GM18502 (cell line): Measurements from ENCODE around the gene DYNAP.

ENCODE experiments used
- ATAC-seq: cut with Tn5 transposase; IDR thresholded peaks from one replicate; pipeline ENCODE4 v1.9.1; 2021; ENCODE audit warnings: mild to moderate bottlenecking; ENCODE audit not compliant: unreplicated experiment, poor library complexity

Gene DYNAP

GRCh38 chr18:54590945-54591344, at the start of gene DYNAP:
Gene DYNAP (plus strand): TSS chr18:54591245. CDS start chr18:54591283, 38 bp downstream.
- no peak for ATAC-seq

GRCh38 chr18:54551590-54551989, 39.5 kb upstream of the DYNAP start:
- ATAC-seq, result no peak

GRCh38 chr18:54555286-54555685, 35.8 kb upstream of the DYNAP start:
- ATAC-seq, result no peak

GRCh38 chr18:54555996-54556395, 35.0 kb upstream of the DYNAP start:
- ATAC-seq, result no peak

GRCh38 chr18:54557958-54558357, 33.1 kb upstream of the DYNAP start:
- ATAC-seq, result no peak

- no peak for ATAC-seq
These were observed 32.1 kb upstream of the DYNAP start for GRCh38 chr18:54558609-54559585.

- ATAC-seq, result no peak
These were observed 29.3 kb upstream of the DYNAP start for GRCh38 chr18:54561706-54562267.

- ATAC-seq, result no peak
These were observed 10.8 kb upstream of the DYNAP start for GRCh38 chr18:54580202-54580729.

GRCh38 chr18:54584065-54584464, 7.0 kb upstream of the DYNAP start:
- ATAC-seq, result no peak

GRCh38 chr18:54585743-54586142, 5.3 kb upstream of the DYNAP start:
- ATAC-seq, result no peak

GRCh38 chr18:54604211-54604610, 13.2 kb downstream of the DYNAP start:
- no peak for ATAC-seq

- ATAC-seq, result no peak
These were observed 15.8 kb downstream of the DYNAP start for GRCh38 chr18:54606835-54607212.

- peak; percentile 57 for ATAC-seq
These were observed 16.4 kb downstream of the DYNAP start for GRCh38 chr18:54607213-54608027.

- no peak for ATAC-seq
These were observed 17.1 kb downstream of the DYNAP start for GRCh38 chr18:54608028-54608642.

GRCh38 chr18:54611816-54612215, 20.8 kb downstream of the DYNAP start:
- no peak for ATAC-seq

GRCh38 chr18:54612237-54612636, 21.2 kb downstream of the DYNAP start:
- no peak for ATAC-seq

- ATAC-seq, result no peak
These were observed 22.1 kb downstream of the DYNAP start for GRCh38 chr18:54613174-54613573.

- ATAC-seq, result peak; percentile 92
These were observed 25.3 kb downstream of the DYNAP start for GRCh38 chr18:54616220-54616848.

- no peak for ATAC-seq
These were observed 31.0 kb downstream of the DYNAP start for GRCh38 chr18:54622084-54622483.

- ATAC-seq, result no peak
These were observed 35.7 kb downstream of the DYNAP start for GRCh38 chr18:54626779-54627178.
